Forelimb muscle (tissue), 1 donor: ENCODE data around the gene ANXA1. TPM values are rescaled to one million over a fixed set of nuclear protein-coding genes. Genes with fewer than 3 reads are reported as not detected.

Experiments used
- DNase-seq: peaks from one replicate; pipeline ENCODE4 v3.0.0-alpha.2; 2013; ENCODE audit warnings: low read depth
- polyA plus RNA-seq: library from polyadenylated mRNA; unstranded; fragments of 120-200 nt; gene quantifications from one replicate; pipeline ENCODE4 v1.2.1, GENCODE V29; 2013; ENCODE audit not compliant: insufficient read length

The ANXA1 gene
- 79.7 TPM for polyA plus RNA-seq

- DNase-seq, result peak; percentile 64
Observed at GRCh38 chr9:73151653-73152542, at the start of gene ANXA1. TSS of gene ANXA1 (plus strand) at chr9:73151865. CDS start at chr9:73158536, 6,671 bp downstream.

GRCh38 chr9:73104342-73104741, 47.3 kb upstream of the ANXA1 start:
- no peak for DNase-seq

GRCh38 chr9:73104921-73105320, 46.7 kb upstream of the ANXA1 start:
- DNase-seq, result no peak

GRCh38 chr9:73107489-73108069, 44.1 kb upstream of the ANXA1 start:
- DNase-seq, result peak; percentile 26

- no peak for DNase-seq
Observed at GRCh38 chr9:73114058-73114457, 37.6 kb upstream of the ANXA1 start.

GRCh38 chr9:73114958-73115357, 36.7 kb upstream of the ANXA1 start:
- no peak for DNase-seq

- no peak for DNase-seq
Observed at GRCh38 chr9:73116031-73116430, 35.6 kb upstream of the ANXA1 start.

GRCh38 chr9:73116880-73117279, 34.8 kb upstream of the ANXA1 start:
- DNase-seq, result no peak

GRCh38 chr9:73118286-73118685, 33.4 kb upstream of the ANXA1 start:
- DNase-seq, result no peak

- no peak for DNase-seq
Observed at GRCh38 chr9:73118898-73119554, 32.6 kb upstream of the ANXA1 start.

- no peak for DNase-seq
Observed at GRCh38 chr9:73121375-73121935, 30.2 kb upstream of the ANXA1 start.

- DNase-seq, result no peak
Observed at GRCh38 chr9:73125651-73126050, 26.0 kb upstream of the ANXA1 start.

- no peak for DNase-seq
Observed at GRCh38 chr9:73129941-73130685, 21.6 kb upstream of the ANXA1 start.

- DNase-seq, result no peak
Observed at GRCh38 chr9:73131461-73131860, 20.2 kb upstream of the ANXA1 start.

GRCh38 chr9:73132034-73132776, 19.5 kb upstream of the ANXA1 start:
- peak; percentile 90 for DNase-seq

- no peak for DNase-seq
Observed at GRCh38 chr9:73133022-73133651, 18.5 kb upstream of the ANXA1 start.

GRCh38 chr9:73133921-73134407, 17.7 kb upstream of the ANXA1 start:
- DNase-seq, result no peak

GRCh38 chr9:73135394-73135793, 16.3 kb upstream of the ANXA1 start:
- no peak for DNase-seq

- no peak for DNase-seq
Observed at GRCh38 chr9:73137286-73137899, 14.3 kb upstream of the ANXA1 start.

- DNase-seq, result no peak
Observed at GRCh38 chr9:73137914-73138313, 13.8 kb upstream of the ANXA1 start.
